Measurements from ENCODE around the gene RABGAP1L.

DNA sequence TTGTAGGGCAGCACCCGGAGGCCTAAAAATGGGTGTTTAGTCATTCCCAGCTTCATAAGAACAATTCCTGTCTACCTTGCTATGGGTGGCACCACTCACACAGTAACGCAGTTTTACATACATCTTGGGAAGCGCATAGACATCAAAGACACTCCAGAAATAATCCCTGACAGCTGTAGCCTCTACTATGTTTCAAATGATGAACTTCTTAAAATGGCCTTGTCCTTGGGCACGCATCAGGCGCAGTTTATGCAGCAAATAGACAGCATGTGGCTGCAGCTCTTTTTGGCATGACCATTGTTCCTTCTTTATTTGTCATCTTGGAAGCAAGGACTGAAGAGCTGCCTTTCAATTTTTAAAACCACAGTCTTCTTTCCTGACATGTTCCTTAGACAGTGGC is 762.8 kb downstream of the RABGAP1L start:
- TF ChIP-seq EZH2 (IDR thresholded peaks at IDR 0.05; ENCODE audit: low read length) (no peak), CTCF (optimal IDR thresholded peaks at IDR 0.05 in 1 of 3, IDR thresholded peaks at IDR 0.05 in 1 of 3, conservative IDR thresholded peaks at IDR 0.05 in 1 of 3; ENCODE audit: extremely low read depth in 1 of 3, insufficient read depth in 2 of 3, low read length in 3 of 3) (no peak)

Data from keratinocyte (primary cell).